K562 (cell line): Measurements from ENCODE around the gene SLC5A10. TPM values are rescaled to one million over a fixed set of nuclear protein-coding genes. Genes with fewer than 3 reads are reported as not detected.
"Not testable (repeated sequence)": the region's sequence is repeated elsewhere in the genome, so short reads cannot be mapped to it uniquely, and the experiment has no call there.

Experiments used
- ATAC-seq: fragments of 200-7000 bp; cut with Tn5 transposase; 3 replicates; pipeline ENCODE4 v1.9.1; 2020; ENCODE audit warnings: moderate library complexity
- BruUV-seq: library from RNA; stranded (reverse); fragments of 400-500 nt; replicated peaks from 2 replicates; lab custom pipeline; 2021; lab: Mats Ljungman, UMichigan
- CTCF ChIA-PET: fragments of 300-600 bp; formaldehyde crosslinking; extraction: SDS; loops from one replicate; lab custom pipeline; 2021; ENCODE audit warnings: low intra/inter-chr PET ratio; lab: Yijun Ruan, JAX
- POLR2A ChIA-PET: fragments of 300-600, 350-650 bp; sonication (Branson Sonifier 250); formaldehyde crosslinking; extraction: SDS; loops from one replicate; lab custom pipeline; 2021; ENCODE audit warnings: antibody characterized with exemption, inconsistent platforms; lab: Yijun Ruan, JAX
- DNase-seq, 4 experiments: peaks; one replicate each; pipeline versions ENCODE4 v3.0.0 to v3.0.0-alpha.2; 2011 to 2018; ENCODE audit warnings: low spot score in 3 of 4, mixed read lengths in 3 of 4; ENCODE audit errors: extremely low read depth in 1 of 4
- FAIRE-seq: peaks from 2 replicates; lab custom pipeline; 2011; peaks lifted over from hg19 to GRCh38; lab: Jason Lieb, UNC
- H2AFZ ChIP-seq: 2 replicates; pipeline ENCODE4 v1.6.0; 2011; ENCODE audit warnings: low read depth, low read length, control low read depth, inconsistent platforms
- H3K27ac ChIP-seq: fragments of 200-600 bp; 3 replicates; pipeline ENCODE4 v1.8.0; 2011; ENCODE audit warnings: low read depth, mild to moderate bottlenecking, control low read depth, inconsistent platforms, low read length, moderate library complexity, mixed read lengths; ENCODE audit errors: extremely low read depth
- H3K27me3 ChIP-seq, 2 experiments: fragments of 300-600 bp in 1 of 2; 2 replicates in 1 of 2; 3 replicates in 1 of 2; pipeline versions ENCODE4 v1.6.0 to v1.8.0; 2011; ENCODE audit warnings: inconsistent platforms in 2 of 2, low read length in 2 of 2, mild to moderate bottlenecking in 1 of 2, mixed read lengths in 1 of 2, moderate library complexity in 1 of 2; ENCODE audit not compliant: control insufficient read depth in 2 of 2, insufficient read depth in 2 of 2
- H3K36me3 ChIP-seq: fragments of 300-600 bp; 3 replicates; pipeline ENCODE4 v1.8.0; 2011; ENCODE audit warnings: mild to moderate bottlenecking, low read length, inconsistent platforms; ENCODE audit not compliant: control insufficient read depth, insufficient read depth
- H3K4me1 ChIP-seq, 2 experiments: fragments of 200-600 bp in 1 of 2; replicated peaks in 1 of 2; 2 replicates in 1 of 2; 3 replicates in 1 of 2; pipeline versions ENCODE4 v1.5.1 to v1.8.0; 2011; ENCODE audit warnings: inconsistent platforms in 2 of 2, low read length in 2 of 2, mild to moderate bottlenecking in 1 of 2, mixed read lengths in 1 of 2, moderate library complexity in 1 of 2; ENCODE audit not compliant: control insufficient read depth in 2 of 2, insufficient read depth in 2 of 2
- H3K4me2 ChIP-seq: 2 replicates; pipeline ENCODE4 v1.6.1; 2011; ENCODE audit warnings: low read length, control low read depth, inconsistent platforms, mixed read lengths; ENCODE audit not compliant: insufficient read depth
- H3K4me3 ChIP-seq: fragments of 200-600 bp; sonication (generic), shearing (Covaris generic); 2 replicates; pipeline ENCODE4 v1.5.1; 2016; ENCODE audit warnings: control low read depth, inconsistent platforms
- H3K79me2 ChIP-seq: fragments of 200-600 bp; 3 replicates; pipeline ENCODE4 v1.8.0; 2011; ENCODE audit warnings: low read length, inconsistent platforms; ENCODE audit not compliant: control insufficient read depth, insufficient read depth
- H3K9ac ChIP-seq, 2 experiments: 2 replicates each; pipeline versions ENCODE4 v1.6.0 to v1.6.1; 2011; ENCODE audit warnings: low read depth in 2 of 2, low read length in 2 of 2, control low read depth in 1 of 2, inconsistent platforms in 1 of 2, mild to moderate bottlenecking in 1 of 2, mixed read lengths in 1 of 2; ENCODE audit not compliant: insufficient read depth in 1 of 2
- H3K9me1 ChIP-seq: one replicate; pipeline ENCODE4 v1.6.0; 2011; ENCODE audit warnings: inconsistent platforms, mild to moderate bottlenecking, low read length, moderate library complexity; ENCODE audit not compliant: control insufficient read depth, insufficient read depth
- H3K9me3 ChIP-seq: replicated peaks from 2 replicates; pipeline ENCODE4 v1.5.1; 2011; ENCODE audit warnings: low read depth, low read length, inconsistent platforms; ENCODE audit not compliant: control insufficient read depth, insufficient read depth
- H4K20me1 ChIP-seq: replicated peaks from 2 replicates; pipeline ENCODE4 v1.6.1; 2011; ENCODE audit warnings: low read length, inconsistent platforms, mixed read lengths; ENCODE audit not compliant: control insufficient read depth, insufficient read depth
- CBX1 ChIP-seq: sonication (generic); IDR thresholded peaks from 2 replicates; pipeline ENCODE4 v1.6.1; 2016; ENCODE audit warnings: antibody characterized with exemption, low read depth, mild to moderate bottlenecking
- CXXC5 ChIP-seq: fragments of 250-450 bp; sonication (Bioruptor Pico); IDR thresholded peaks from 2 replicates; pipeline ENCODE4 v1.8.0; 2022; ENCODE audit warnings: inconsistent platforms, mild to moderate bottlenecking, moderate library complexity
- FOXO4 ChIP-seq: fragments of 450-650 bp; formaldehyde crosslinking; IDR thresholded peaks from 2 replicates; pipeline ENCODE4 v1.4.0; 2020; ENCODE audit warnings: mild to moderate bottlenecking, moderate library complexity
- ILF3 ChIP-seq: fragments of 450-650 bp; IDR thresholded peaks from 2 replicates; pipeline ENCODE4 v1.6.1; 2018; ENCODE audit warnings: antibody characterized with exemption, mild to moderate bottlenecking, moderate library complexity, borderline replicate concordance
- LCOR ChIP-seq: sonication (generic); formaldehyde crosslinking; IDR thresholded peaks from 2 replicates; pipeline ENCODE4 v1.8.0; 2022; ENCODE audit warnings: mild to moderate bottlenecking, missing genetic modification reagents
- NFIC ChIP-seq: fragments of 450-650 bp; IDR thresholded peaks from 2 replicates; pipeline ENCODE4 v1.6.1; 2017; ENCODE audit warnings: mild to moderate bottlenecking, inconsistent platforms
- OTX1 ChIP-seq: fragments of 450-650 bp; formaldehyde crosslinking; IDR thresholded peaks from 2 replicates; pipeline ENCODE4 v1.4.0; 2022; ENCODE audit warnings: mild to moderate bottlenecking
- POLR2H ChIP-seq: IDR thresholded peaks from 2 replicates; pipeline ENCODE4 v1.6.1; 2016; ENCODE audit warnings: missing genetic modification characterization, low read depth, mild to moderate bottlenecking, control low read depth, missing compliant biosample characterization, moderate library complexity
- RFX1 ChIP-seq: fragments of 450-650 bp; IDR thresholded peaks from 2 replicates; pipeline ENCODE4 v1.6.1; 2016; ENCODE audit warnings: mild to moderate bottlenecking, moderate library complexity
- SIN3A ChIP-seq, 2 experiments: fragments of 150-350 bp in 1 of 2; IDR thresholded peaks; 2 replicates each; pipeline ENCODE4 v1.6.1; 2011 to 2016; ENCODE audit warnings: borderline replicate concordance in 2 of 2, low read depth in 2 of 2, low read length in 2 of 2, mild to moderate bottlenecking in 2 of 2, moderate library complexity in 2 of 2; ENCODE audit not compliant: control insufficient read depth in 1 of 2
- SOX6 ChIP-seq: fragments of 450-650 bp; IDR thresholded peaks from 2 replicates; pipeline ENCODE4 v1.6.1; 2014; ENCODE audit warnings: mild to moderate bottlenecking
- ZBED1 ChIP-seq: IDR thresholded peaks from 2 replicates; pipeline ENCODE4 v1.6.1; 2014
- ZC3H8 ChIP-seq: fragments of 450-650 bp; IDR thresholded peaks from 2 replicates; pipeline ENCODE4 v1.6.1; 2017
- ZNF41 ChIP-seq: fragments of 250-450 bp; sonication (Bioruptor Pico); conservative IDR thresholded peaks from 2 replicates; pipeline ENCODE4 v1.4.0; 2020; ENCODE audit warnings: mild to moderate bottlenecking
- WGBS: fragments of 100-300 bp; shearing (Covaris generic); methylation state at CpG from one replicate; pipeline ENCODE4 v1.1.6; 2016; ENCODE audit warnings: low coverage, mixed read lengths; ENCODE audit not compliant: insufficient coverage; ENCODE audit errors: missing lambda C conversion rate; 5-methylcytosine and 5-hydroxymethylcytosine counted together
- in situ Hi-C: fragments of 300-500 bp; cut with MboI; formaldehyde crosslinking; loops from 4 replicates; pipeline ENCODE4 v1.15.0; 2018; ENCODE audit warnings: inconsistent platforms, mixed read lengths
- intact Hi-C: fragments of 100-400 bp; cut with micrococcal nuclease; formaldehyde crosslinking; loops from 2 replicates; pipeline ENCODE4 v1.14.2; 2022
- polyA plus RNA-seq, 8 experiments: library from polyadenylated mRNA; depleted of rRNA in 4 of 8; stranded (reverse) in 5 of 8; unstranded in 3 of 8; fragments of >200 nt; fragmentation: Nextera tagmentation in 2 of 8; fragmentation: Illumina TruSeq in 1 of 8; extraction: Ambion mirVana in 2 of 8; extraction: Trizol in 1 of 8; gene quantifications; 2 replicates each; pipeline versions ENCODE4 v1.2.1 to v1.2.3, GENCODE V29; 2011 to 2014; ENCODE audit warnings: inconsistent platforms in 1 of 8, missing spikeins in 1 of 8
- total RNA-seq, 7 experiments: library from RNA; depleted of rRNA in 6 of 7; stranded (reverse); fragments of >200 nt in 6 of 7; fragmentation: Illumina TruSeq in 2 of 7; extraction: Trizol in 2 of 7; gene quantifications; 2 replicates each; pipeline versions ENCODE4 v1.2.1 to v1.2.3, GENCODE V29; 2011 to 2021; ENCODE audit warnings: low replicate concordance in 1 of 7
- TF ChIP-seq, protein P1 (sequence below): sonication (generic); formaldehyde crosslinking; IDR thresholded peaks from 2 replicates; pipeline ENCODE4 v1.8.0; 2023; ENCODE audit warnings: mild to moderate bottlenecking, missing genetic modification reagents
- TF ChIP-seq, protein P2 (sequence below): sonication (generic); formaldehyde crosslinking; IDR thresholded peaks from 2 replicates; pipeline ENCODE4 v1.8.0; 2022; ENCODE audit warnings: missing genetic modification reagents, mild to moderate bottlenecking, moderate library complexity, borderline replicate concordance

SLC5A10 gene
- total and polyA plus RNA-seq, 9 of the 15 experiments (the other 6 are each of a cell fraction or from before 2014, with no cell fraction given), result 0.03 to 0.09 (median 0.03) TPM; not detected in 5

GRCh38 chr17:19063326-19063956, 111.5 kb downstream of the SLC5A10 start:
- H3K79me2 ChIP-seq, H3K4me1 ChIP-seq, H3K27me3 ChIP-seq, H3K27ac ChIP-seq, CTCF ChIA-PET, DNase-seq, H3K9me1 ChIP-seq, H3K9me3 ChIP-seq, H2AFZ ChIP-seq, FAIRE-seq, intact Hi-C loops, H4K20me1 ChIP-seq, POLR2A ChIA-PET, H3K4me3 ChIP-seq, H3K9ac ChIP-seq, in situ Hi-C loops, H3K4me2 ChIP-seq, H3K36me3 ChIP-seq: not testable (repeated sequence)
- ATAC-seq, result peak; percentile 87
- BruUV-seq, result TSS peak; percentile 100
- WGBS, result 0% methylated on average over 5 of the region's 44 CpGs
- TF ChIP-seq LCOR, result 0 out of 2 replicates have a peak, but pooled peaks have one; percentile 29
- TF ChIP-seq OTX1, result peak; percentile 47; the same call in 1 of the 2 replicates
- 0 out of 4 replicates have a peak, but pooled peaks of 1 of the 2 experiments have one; percentile 14 for TF ChIP-seq SIN3A (IDR thresholded peaks at IDR 0.05; ENCODE audit: borderline replicate concordance in 2 of 2, control insufficient read depth in 1 of 2, low read depth in 2 of 2, low read length in 2 of 2)
- peak; percentile 50 for TF ChIP-seq RFX1
- peak; percentile 81 for TF ChIP-seq POLR2H (tag)
- TF ChIP-seq CXXC5 (CRISPR knock-in tag), result peak; percentile 25; the same call in 1 of the 2 replicates
- TF ChIP-seq, protein P1, sequence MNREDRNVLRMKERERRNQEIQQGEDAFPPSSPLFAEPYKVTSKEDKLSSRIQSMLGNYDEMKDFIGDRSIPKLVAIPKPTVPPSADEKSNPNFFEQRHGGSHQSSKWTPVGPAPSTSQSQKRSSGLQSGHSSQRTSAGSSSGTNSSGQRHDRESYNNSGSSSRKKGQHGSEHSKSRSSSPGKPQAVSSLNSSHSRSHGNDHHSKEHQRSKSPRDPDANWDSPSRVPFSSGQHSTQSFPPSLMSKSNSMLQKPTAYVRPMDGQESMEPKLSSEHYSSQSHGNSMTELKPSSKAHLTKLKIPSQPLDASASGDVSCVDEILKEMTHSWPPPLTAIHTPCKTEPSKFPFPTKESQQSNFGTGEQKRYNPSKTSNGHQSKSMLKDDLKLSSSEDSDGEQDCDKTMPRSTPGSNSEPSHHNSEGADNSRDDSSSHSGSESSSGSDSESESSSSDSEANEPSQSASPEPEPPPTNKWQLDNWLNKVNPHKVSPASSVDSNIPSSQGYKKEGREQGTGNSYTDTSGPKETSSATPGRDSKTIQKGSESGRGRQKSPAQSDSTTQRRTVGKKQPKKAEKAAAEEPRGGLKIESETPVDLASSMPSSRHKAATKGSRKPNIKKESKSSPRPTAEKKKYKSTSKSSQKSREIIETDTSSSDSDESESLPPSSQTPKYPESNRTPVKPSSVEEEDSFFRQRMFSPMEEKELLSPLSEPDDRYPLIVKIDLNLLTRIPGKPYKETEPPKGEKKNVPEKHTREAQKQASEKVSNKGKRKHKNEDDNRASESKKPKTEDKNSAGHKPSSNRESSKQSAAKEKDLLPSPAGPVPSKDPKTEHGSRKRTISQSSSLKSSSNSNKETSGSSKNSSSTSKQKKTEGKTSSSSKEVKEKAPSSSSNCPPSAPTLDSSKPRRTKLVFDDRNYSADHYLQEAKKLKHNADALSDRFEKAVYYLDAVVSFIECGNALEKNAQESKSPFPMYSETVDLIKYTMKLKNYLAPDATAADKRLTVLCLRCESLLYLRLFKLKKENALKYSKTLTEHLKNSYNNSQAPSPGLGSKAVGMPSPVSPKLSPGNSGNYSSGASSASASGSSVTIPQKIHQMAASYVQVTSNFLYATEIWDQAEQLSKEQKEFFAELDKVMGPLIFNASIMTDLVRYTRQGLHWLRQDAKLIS, result peak; percentile 47; the same call in 1 of the 2 replicates
- 0 out of 2 replicates have a peak, but pooled peaks have one; percentile 16 for TF ChIP-seq ZNF41 (CRISPR knock-in tag)
- TF ChIP-seq, protein P2, sequence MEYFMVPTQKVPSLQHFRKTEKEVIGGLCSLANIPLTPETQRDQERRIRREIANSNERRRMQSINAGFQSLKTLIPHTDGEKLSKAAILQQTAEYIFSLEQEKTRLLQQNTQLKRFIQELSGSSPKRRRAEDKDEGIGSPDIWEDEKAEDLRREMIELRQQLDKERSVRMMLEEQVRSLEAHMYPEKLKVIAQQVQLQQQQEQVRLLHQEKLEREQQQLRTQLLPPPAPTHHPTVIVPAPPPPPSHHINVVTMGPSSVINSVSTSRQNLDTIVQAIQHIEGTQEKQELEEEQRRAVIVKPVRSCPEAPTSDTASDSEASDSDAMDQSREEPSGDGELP, result peak; percentile 53; the same call in 1 of the 2 replicates
- 0 out of 2 replicates have a peak, but pooled peaks have one; percentile 56 for TF ChIP-seq FOXO4 (CRISPR knock-in tag)
- 0 out of 2 replicates have a peak, but pooled peaks have one; percentile 48 for TF ChIP-seq SOX6
- TF ChIP-seq ZC3H8, result peak; percentile 93
- TF ChIP-seq CBX1, result peak; percentile 76
- TF ChIP-seq NFIC, result peak; percentile 32; the same call in 1 of the 2 replicates
- TF ChIP-seq ILF3, result peak; percentile 91; the same call in 1 of the 2 replicates
- TF ChIP-seq ZBED1, result peak; percentile 90
